IPS-18c (cell line): ENCODE measurements around the gene ZC3H4.
A peak's percentile ranks its signal among the peaks of the same experiment; 100 is the strongest.
"Not testable (repeated sequence)": the region's sequence is repeated elsewhere in the genome, so short reads cannot be mapped to it uniquely, and the experiment has no call there.

Source experiments
- H3K4me3 ChIP-seq: 2 replicates; pipeline ENCODE4 v1.7.0; 2013; ENCODE audit warnings: low read depth, mild to moderate bottlenecking, low read length, moderate library complexity; ENCODE audit not compliant: insufficient read depth
- H3K9me3 ChIP-seq: one replicate; pipeline ENCODE4 v1.6.1; 2013; ENCODE audit warnings: mild to moderate bottlenecking, low read length, moderate library complexity; ENCODE audit not compliant: control insufficient read depth, insufficient read depth

Gene ZC3H4

DNA sequence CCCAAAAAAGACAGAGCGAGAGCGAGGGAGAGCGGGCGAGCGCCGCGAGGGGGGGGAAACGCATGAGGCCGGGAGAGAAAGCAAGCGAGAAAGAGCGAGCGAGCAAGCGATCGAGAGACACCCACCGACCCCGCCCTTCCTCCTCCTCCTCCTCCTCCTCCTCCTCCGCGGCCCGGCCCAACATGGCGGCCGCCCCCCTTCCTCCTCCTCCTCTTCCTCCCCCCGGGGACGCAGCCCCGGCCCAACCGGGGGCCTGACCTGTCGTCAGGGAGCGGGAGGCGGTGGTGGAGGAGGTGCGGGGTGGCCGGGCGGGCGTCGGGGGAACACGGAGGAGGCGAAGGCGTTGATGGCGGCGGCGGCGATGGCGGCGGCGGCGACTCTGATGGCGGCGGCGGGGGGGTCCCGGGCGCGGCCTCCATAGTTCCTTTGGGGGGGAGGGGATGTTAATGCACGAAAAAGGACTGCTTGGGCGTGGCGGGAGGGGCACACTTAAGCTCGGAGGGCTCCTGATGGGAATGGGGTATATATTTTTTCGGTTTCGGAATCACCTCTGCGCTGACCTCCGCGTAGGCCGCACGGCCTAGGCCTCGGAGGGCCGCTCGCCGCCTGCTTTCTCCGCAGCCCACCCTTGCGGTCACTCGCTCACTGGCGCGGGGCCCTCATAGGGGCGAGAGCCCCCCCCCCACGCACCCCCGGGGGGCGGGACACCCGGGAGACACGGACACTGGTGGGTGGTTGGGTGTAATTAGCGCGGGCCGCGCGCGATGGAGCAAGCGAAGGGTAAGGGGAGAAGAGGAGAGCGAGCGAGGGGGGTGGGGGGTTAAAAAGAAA lies 1.2 kb downstream of the ZC3H4 start:
- Histone ChIP-seq H3K4me3 (peak overlapping the region; percentile 89), H3K9me3 (peaks cover 2% of the 10 kb centered on the region)

DNA sequence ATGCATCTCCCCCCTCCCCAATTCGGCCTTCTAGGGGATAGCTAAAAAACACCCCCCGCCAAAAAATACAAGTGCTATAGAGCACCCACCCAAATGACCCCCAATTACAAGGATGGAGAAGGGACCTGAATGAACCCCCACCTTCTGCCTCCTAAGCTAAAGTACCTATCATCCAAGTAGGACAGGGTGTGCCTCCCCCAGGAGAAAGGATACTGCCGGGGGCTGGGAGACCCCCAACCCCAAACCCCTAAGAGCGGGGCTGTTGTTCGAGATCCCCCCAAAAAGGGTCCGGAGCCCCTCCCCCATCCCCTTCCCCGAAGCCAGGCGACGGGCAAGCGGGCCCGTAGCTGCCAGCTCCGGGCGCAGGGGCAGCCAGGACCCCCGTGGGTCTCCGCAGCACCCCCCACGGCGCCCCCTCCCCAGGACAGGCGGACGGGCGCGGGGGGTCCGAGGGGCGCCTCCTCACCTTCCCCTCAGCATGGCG lies 1.9 kb downstream of the ZC3H4 start:
- peaks cover 2% of the 10 kb centered on the region for H3K9me3 ChIP-seq
- peak overlapping the region; percentile 89 for H3K4me3 ChIP-seq

GRCh38 chr19:47111006-47111621 lies 2.5 kb downstream of the ZC3H4 start:
- peak overlapping the region; percentile 89 for H3K4me3 ChIP-seq
- peaks cover 2% of the 10 kb centered on the region for H3K9me3 ChIP-seq

- peak overlapping the region; percentile 89 for H3K4me3 ChIP-seq
- peaks cover 2% of the 10 kb centered on the region for H3K9me3 ChIP-seq
Measured at GRCh38 chr19:47110521-47111005, 3.0 kb downstream of the ZC3H4 start.

DNA sequence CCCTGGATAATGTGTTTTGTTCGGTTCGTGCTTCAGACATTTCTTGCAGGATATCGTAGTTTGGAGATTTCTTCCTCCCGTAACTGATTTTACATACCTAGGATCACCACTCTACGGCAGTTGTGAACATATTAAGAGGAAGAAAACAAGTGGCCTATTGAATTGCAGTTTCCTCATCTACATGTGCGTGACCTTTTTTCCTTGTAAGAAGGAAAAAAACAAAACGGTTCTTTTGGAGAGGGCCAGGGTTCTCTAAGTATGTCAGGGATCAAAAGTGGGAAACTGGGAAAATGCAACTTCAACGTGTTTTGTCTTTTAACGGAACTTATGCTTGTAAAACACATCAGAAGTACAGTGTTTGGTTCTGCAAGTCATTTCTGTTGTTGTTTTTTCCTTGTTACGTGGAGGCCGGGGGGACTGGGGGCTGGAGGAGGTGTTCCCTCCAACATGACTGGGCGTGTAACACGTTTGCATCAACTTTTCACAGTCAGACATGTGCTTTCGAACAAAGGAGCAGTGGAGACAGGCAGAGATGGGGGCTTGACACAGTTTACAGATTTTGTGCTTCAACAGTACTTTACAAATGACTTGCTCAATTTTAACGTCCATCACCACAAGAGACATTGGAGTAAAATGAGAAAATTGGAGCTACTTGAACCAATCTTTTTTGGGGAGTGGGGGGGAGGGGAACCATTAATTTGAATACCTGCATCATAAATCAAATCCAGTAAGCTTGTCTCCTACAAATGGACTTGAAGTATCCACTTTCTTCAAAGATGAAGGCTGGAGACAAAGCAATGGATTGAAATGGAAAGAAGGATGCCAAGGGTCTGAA lies 3.8 kb downstream of the ZC3H4 start:
- Histone ChIP-seq H3K9me3 (peaks cover 2% of the 10 kb centered on the region), H3K4me3 (peak overlapping the region; percentile 89)

DNA sequence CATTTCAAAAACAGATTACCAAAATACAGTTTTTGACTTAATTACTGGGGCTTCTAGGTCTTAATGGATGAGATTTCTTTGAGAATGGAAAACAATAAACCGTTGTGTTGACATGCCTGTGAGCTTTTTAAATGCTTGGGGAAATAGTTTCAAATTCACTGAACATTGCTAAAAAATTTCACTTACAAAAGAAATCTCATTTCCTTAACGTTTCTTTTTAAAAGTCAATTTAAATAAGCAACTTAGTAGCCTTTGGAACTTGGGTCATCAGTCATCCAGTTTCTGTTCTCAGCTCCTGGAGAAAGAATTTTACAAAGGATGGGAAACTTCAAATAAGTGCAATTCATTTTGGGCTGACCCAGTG lies 4.4 kb downstream of the ZC3H4 start:
- Histone ChIP-seq H3K9me3 (peaks cover 2% of the 10 kb centered on the region), H3K4me3 (peak overlapping the region; percentile 89; the same call in 1 of the 2 replicates)

DNA sequence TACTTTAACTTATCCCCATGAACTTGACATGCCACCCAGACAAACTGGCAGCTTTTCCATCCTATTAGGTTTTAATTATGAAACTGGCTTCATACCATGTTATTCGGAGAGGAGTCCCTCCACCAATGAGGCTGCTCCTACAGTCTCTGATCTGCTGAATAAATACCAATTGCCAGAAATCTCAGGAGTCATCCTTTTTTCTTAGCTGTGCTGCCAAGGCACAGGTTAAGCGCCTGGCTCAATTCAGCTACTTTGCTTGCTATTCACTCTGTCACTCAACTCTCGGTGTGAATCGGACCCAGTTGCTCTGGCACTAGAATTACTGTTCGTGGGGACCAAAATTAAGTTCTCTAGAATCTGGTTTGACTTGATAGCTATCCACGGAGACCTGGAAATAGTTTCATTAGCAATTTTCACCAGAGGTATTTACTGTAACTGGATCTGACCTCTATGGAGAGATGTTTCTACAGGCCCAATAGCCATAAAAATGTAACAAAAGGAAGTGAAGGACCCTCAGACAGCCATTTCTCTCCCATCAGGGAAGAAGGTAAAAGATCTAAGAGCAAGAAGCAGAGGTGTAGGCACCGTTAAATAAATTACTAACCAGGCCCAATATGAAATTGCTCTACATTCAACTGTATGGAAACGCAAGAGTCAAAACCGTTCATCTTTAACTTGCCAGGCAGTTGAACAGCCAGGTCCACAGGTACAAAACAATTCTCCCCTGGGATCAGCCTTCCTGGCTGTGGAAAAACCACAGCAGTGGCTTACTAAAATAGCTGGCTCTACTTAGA lies 5.4 kb downstream of the ZC3H4 start:
- H3K4me3 ChIP-seq = peak overlapping the region; percentile 20; the same call in 1 of the 2 replicates
- peaks cover 2% of the 10 kb centered on the region for H3K9me3 ChIP-seq

DNA sequence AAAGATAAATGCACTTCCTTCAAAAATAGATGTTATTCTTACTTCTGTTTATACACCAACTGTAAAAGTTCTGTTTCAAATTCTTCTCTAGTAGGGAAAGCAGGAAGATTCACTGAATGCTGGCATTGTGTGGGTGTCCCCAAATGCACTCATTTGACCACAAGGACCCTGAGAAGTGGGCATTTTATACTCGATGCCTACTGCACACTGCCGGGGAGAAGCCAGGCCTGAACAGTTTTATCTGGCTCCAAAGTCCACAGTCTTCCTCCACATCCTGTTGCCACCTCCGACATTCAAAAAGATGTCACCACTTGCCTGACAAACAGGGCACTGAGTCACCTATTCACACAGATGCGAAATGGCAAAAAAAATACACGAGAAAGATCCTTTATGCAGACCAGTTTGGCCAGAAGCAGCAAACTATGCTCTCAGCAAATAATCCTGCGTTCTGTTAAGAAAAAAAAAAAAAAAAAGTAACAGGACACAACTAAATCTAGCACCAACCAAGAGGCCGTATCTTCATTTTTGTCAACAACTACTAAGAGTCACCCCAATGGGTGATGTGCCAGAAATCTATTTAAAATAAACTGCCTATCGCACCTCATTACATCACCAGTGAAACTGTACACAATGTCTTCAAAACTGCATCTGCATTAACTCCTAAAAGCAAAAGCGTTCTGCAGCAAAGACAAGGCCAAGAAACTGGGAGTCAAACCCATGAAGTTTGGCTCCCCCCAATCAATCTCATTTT lies 6.2 kb downstream of the ZC3H4 start:
- Histone ChIP-seq H3K4me3 (no peak overlapping the region), H3K9me3 (peaks cover 2% of the 10 kb centered on the region)

- Histone ChIP-seq H3K4me3 (no peak overlapping the region), H3K9me3 (peaks cover 2% of the 10 kb centered on the region)
Measured at GRCh38 chr19:47106821-47107201, 6.8 kb downstream of the ZC3H4 start.

GRCh38 chr19:47105874-47106273 lies 7.7 kb downstream of the ZC3H4 start:
- no peaks in the 10 kb centered on the region for H3K9me3 ChIP-seq
- no peak overlapping the region for H3K4me3 ChIP-seq

DNA sequence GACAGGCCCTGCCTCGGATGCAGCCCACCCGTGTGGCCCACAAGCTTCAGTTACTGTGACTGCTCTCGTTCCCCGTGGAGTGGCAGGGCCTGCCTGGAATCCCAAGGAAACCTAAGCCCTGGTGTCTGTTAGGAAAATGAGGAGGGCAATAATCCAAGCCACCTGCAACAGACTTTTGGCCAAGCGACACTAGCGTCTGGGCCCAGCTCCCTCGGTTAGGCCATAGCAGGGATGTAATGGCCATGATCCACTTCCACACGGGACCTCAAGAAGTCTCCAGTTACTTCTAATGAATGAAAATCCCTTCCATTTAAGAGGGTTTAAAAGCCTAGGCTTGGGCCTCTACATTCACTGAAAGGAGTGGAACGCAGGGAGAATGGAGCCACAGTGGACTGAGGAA lies 8.9 kb downstream of the ZC3H4 start:
- H3K9me3 ChIP-seq = no peaks in the 10 kb centered on the region
- no peak overlapping the region for H3K4me3 ChIP-seq

GRCh38 chr19:47102346-47103060 lies 11.1 kb downstream of the ZC3H4 start:
- Histone ChIP-seq H3K9me3 (no peaks in the 10 kb centered on the region), H3K4me3 (no peak overlapping the region)

- H3K9me3 ChIP-seq, H3K4me3 ChIP-seq: not testable (repeated sequence)
Measured at GRCh38 chr19:47101116-47101515, 12.5 kb downstream of the ZC3H4 start.

DNA sequence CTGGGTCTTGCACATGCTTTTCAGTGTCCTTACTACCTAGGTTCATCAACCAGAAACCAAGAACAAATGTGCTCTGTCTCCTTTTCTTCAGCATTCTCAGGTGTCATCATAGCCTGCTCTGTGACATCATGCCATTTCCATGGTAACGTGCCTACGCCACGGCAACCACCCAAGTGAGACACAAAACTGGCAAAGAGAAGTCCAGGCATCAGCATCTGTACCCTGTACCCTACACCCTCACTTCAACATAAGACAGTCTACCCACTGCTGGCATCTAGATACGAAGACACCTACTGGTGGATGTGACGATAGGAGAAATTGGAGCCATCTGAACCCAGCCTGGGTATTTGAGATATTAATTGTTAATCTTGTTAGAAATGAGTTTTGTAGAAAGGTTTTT lies 13.3 kb downstream of the ZC3H4 start:
- no peak overlapping the region for H3K4me3 ChIP-seq
- H3K9me3 ChIP-seq = no peaks in the 10 kb centered on the region

- Histone ChIP-seq H3K9me3 (no peaks in the 10 kb centered on the region), H3K4me3 (no peak overlapping the region)
Measured at GRCh38 chr19:47099576-47100050, 14.0 kb downstream of the ZC3H4 start.

DNA sequence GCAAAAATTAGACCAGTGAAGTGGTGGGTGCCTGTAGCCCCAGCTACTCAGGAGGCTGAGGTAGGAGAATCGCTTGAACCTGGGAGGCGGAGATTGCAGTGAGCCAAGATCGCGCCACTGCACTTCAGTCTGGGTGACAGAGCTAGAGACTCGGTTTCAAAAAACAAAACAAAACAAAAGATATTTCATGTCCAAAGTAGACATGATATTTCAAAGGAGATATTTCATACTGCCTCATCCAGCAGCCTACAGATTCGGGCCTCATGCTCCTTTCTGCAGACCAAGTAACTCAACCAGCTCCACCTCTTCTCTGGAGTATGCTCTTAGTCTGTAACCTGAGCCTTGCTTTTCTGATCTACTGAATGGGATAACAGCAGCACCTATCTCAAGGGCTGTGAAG lies 15.0 kb downstream of the ZC3H4 start:
- Histone ChIP-seq H3K9me3 (no peaks in the 10 kb centered on the region), H3K4me3 (no peak overlapping the region)
